DMS79 treated with DMSO at 0.1 percent for 48 hours (cell line): Measurements from ENCODE around the gene CCNY.

ENCODE experiments used
- DNase-seq: peaks from one replicate; lab custom pipeline; 2025; lab: John Stamatoyannopoulos, UW

The CCNY gene

DNA sequence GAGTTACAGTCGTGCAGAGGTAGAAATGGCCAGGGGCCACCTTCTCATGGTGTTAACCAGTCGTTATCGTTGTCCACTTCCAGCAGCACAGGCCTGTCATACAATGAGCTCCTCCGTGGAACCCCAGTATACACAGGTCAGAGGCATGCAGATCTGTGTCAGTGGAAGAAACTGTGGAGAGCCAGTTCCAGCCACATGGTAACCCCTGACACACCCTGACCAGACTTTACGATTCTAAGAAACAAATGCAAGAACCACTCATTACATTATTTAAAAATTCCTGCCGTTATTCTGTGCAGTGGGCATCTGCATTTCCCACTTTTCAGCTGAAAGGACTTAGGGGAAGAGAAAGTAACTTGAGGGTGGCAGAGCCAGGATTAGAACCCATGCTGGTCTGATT is 245.3 kb downstream of the CCNY start:
- no peak for DNase-seq

DNA sequence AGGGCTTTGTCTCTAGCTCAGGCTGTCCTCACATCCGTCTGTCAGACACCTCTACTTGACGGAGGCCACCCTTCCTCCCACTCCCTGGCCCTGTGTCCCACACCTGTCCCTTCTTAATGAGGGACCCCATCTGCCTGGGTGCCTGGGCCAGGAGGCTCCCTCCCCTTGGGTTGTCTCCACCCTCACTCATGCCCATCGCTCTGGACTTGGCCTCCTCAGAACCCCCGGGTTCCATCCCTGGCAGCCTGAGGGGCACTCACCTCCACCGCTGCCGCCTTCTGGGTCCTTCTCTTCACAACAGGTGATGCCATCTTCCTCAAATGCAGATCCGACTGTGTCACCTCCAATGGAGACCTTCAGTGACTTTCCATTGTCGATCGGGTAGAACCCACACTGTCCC is 248.6 kb downstream of the CCNY start:
- no peak for DNase-seq

DNA sequence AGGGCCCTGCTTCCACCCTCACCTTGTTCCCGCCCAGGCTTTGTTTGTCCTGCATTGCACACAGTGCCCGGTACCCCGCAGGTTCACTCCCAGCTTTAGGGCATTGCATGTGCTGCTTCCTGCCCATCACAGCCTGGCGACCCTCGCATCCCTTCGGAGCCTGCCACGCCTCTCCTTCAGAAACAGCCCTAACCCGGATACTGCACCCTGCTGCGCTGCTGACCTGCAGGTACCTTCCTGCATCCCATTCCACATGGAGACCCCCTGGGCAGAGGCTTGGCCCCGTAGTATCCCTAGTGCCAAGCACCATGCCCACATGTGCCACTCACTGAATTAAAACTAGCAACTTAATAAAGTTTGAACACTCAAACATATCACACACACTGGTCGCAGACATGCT is 249.0 kb downstream of the CCNY start:
- DNase-seq = no peak

DNA sequence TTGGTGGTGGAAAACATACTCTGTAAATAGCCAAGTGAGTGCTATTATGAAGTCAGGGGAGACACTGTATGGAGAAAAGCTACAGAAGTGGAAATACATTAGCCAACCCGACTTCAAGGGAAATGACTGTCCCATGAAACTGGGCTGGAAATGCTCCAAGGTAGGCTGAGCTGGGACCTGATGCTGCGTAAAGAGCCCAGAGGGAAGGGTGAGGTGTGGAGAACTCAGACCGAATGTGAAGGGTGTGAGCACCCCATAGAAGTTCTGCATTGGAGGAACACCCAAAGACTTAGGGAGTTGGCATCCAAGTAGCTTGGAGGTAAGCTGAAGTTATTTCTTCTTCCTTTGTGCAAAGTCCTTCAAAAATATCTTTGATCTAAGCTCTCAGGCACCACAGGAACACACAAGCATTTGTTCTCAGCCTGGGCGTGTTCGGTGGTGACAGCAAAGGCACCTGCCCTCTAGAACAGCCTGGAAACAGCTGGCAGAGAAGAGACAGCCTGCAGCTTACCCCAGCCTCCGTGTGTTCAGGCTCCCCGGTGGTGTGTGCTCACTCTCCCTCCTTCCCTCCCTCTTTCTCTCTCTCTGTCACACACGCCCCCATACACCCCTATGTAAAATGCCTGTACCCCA is 249.7 kb downstream of the CCNY start:
- DNase-seq = no peak

DNA sequence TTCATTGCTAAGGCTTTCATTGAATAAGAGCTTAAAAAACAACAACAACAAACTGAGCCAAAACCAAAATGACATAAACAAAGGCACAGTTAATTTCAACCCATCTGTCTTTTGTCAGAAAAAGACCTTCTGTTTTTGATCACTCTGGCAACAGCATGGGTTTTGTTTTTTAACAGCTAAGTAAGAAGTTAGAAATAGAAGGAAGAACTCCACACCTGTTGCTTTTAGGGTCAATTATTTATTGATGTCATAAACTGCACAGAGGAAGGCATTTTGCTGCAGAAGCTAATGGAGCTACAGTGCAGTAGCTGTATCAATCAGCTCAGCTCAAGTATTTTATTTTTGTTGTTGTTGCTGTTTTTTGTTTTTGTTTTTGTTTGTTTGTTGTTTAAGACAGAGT is 252.5 kb downstream of the CCNY start:
- no peak for DNase-seq

DNA sequence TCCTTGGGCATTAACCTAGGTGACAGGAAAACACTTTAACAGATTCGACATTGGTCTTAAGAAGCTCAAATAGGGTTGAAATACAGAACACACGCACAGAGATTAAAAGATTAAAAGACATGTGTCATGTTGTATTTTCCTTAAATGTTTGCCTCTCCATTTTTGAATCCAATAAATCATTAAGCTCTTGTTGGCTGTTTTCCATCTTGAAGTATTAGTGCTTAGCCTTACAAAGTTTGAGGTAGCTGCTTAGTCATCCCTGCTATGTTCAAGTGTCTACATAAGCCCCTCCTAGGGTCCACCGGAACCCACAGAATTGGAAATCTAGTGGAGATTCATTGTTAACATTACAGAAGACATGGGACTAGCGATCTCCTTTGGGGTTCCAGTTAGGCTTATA is 256.1 kb downstream of the CCNY start:
- DNase-seq = no peak

DNA sequence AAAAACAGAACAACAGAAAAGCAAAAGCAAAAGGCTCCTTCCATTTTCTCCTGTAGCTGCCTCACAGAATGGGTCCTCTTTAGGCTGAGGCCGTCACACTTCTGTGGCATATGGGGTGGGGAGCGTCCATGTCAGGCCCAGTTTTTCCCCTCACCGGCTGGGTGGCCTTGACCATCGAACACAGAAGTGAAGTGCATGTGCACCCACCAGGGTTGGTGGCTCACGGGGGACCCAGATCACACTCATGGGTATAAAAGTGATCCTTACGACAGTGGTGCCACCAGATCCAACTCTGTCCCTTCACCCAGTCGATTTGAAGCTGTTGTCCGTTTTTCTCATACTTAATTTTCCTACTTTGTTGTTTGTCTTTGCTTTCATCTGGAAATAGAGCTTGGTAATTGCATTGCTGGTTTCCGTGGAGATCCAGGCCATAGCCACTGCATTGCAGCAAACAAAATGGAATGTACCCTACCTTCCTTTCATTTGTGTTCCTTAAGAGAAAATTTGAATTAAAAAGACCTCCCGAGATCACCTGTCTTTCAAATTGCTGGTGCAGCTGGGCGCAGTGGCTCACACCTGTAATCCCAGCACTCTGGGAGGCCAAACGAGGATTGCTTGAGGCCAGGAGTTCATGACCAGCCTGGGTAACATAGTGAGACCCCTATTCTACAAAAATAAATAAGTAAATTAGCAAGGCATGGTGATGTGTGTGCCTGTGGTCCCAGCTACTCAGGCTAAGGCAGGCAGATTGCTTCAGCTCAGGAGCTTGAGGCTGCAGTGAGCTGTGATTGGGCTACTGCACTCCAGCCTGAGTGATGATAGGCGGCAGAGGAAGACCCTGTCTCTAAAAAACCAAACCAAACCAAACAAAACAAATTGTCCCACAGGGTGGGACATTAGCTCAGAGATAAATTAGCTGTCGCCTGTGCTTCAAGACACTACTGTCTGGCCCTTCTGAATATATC is 258.1 kb downstream of the CCNY start:
- DNase-seq = no peak

DNA sequence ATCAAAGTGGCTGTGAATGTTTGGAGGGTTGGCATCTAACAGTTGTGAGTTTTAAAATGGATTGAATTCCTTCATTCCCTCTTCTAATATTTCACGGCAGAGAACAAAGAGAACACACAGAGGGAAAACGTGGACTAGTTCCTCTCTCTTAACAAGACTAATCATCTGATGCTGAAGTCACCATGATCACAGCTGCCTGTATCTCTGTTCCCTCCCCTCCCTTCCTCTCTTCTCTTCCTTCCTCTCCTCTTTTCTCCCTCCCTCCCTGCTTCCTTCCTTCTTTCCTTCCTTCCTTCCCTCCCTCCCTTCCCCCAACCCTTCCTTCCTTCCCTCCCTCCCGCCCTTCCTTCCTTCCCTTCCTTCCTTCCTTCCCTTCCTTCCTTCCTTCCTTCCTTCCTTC is 258.8 kb downstream of the CCNY start:
- no peak for DNase-seq

DNA sequence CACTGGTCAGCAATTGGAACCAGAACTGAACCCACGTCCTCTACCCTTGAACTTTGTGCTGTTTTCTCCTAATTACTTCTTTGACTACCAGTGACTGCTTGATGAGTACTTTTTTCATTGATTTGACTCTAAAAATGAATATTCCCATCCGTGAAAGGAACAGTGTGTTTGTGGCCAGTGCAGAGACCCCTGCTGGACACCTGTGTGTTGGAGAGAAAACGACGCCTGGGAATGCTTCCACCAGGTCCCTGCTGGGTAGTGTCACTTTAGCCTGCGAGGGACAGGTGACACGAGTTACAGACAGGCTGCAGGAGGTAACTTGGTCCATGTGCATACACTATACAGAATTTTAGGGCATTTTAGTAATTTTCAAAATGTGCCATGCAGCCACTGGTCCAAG is 262.1 kb downstream of the CCNY start:
- no peak for DNase-seq

DNA sequence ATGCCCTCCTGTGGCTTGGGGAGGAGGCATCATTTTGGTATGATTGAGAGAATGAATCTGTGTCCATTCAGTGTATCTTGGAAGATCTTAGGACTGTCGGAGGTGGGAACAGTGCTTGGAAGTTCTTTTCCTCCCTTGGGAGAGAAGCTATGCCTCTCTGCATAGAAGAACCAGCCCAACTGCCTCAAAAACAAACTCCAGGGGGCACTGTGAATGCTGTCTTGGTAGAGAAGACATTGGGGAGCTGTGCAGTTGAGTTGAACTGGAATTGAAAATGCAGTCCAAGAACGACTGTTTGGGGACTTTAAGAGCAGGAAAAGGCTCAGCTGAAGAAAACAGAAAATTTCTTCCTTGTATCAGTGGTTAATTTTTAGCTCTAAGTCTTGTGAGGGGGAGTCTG is 263.9 kb downstream of the CCNY start:
- no peak for DNase-seq

DNA sequence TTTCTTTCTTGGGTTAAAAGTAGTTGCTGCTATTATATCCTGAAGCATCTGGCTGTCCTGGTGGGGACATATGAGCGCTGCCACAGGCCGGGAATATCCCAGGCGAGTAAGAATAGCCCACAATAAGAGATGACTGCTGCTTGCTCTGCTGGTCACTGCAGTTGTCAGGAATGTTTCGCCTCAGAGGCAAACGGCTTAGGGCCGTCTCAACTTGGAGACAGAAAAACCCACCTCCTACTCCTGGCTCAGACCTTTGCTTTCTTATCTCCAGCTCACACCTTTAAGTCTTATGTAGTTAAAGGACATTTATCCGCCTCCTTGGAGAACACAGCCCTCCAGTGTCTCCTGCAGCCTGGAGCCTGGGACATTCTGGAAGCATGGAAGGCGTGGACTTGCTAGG is 268.9 kb downstream of the CCNY start, which contains the start of gene GJD4:
Gene GJD4 (plus strand): TSS at position 151 of the 400 bp plus-strand sequence. CDS start 227 bp downstream, at position 378.
- no peak for DNase-seq

DNA sequence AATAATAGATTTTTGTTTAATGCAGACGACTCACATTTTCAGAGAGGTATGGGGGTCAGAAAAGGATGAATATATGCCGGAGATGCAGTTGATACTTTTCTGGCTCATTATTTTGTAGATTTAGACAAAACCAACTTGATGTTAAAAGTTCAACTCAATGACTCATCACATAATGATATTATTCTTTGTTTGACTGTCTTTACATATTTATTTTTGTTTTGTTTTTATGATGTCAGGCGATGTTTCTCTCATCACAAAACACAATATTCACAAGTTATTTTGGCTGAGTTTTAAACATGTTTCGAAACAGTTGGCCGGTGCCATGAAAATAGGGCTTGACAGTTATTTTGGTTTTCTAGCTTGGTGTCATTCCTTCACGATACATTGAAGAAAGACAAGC is 270.1 kb downstream of the CCNY start:
- DNase-seq = no peak

DNA sequence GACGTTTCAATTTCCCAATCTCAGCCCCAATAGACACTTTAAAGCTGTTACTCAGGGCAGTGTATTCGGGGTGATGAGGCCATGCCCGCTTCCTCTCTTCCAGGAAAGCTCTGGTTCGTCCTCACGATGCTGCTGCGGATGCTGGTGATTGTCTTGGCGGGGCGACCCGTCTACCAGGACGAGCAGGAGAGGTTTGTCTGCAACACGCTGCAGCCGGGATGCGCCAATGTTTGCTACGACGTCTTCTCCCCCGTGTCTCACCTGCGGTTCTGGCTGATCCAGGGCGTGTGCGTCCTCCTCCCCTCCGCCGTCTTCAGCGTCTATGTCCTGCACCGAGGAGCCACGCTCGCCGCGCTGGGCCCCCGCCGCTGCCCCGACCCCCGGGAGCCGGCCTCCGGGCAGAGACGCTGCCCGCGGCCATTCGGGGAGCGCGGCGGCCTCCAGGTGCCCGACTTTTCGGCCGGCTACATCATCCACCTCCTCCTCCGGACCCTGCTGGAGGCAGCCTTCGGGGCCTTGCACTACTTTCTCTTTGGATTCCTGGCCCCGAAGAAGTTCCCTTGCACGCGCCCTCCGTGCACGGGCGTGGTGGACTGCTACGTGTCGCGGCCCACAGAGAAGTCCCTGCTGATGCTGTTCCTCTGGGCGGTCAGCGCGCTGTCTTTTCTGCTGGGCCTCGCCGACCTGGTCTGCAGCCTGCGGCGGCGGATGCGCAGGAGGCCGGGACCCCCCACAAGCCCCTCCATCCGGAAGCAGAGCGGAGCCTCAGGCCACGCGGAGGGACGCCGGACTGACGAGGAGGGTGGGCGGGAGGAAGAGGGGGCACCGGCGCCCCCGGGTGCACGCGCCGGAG is 271.4 kb downstream of the CCNY start:
- no peak for DNase-seq

DNA sequence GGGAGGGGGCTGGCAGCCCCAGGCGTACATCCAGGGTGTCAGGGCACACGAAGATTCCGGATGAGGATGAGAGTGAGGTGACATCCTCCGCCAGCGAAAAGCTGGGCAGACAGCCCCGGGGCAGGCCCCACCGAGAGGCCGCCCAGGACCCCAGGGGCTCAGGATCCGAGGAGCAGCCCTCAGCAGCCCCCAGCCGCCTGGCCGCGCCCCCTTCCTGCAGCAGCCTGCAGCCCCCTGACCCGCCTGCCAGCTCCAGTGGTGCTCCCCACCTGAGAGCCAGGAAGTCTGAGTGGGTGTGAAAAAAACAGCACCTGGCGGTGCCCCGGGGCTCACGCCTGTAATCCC is 272.0 kb downstream of the CCNY start:
- DNase-seq = no peak

DNA sequence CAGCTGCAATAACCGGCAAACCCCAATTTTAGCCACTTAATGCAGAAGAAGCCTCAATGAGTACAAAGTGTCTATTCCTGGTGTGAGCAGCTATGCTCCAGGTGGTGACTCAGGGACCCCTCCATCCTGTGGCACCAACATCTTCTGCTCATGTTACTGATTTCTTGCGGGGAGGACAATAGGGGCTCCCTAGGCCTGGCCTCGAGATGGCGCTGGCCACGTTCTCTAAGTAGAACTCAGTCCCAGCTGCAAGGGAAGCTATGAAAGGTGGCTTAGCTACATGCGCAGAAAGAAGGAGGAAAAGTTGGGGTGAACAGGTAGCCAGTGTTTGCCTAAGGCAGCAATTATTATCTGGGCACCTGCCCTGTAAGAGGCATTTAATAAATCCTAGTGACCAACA is 275.4 kb downstream of the CCNY start:
- DNase-seq = no peak

DNA sequence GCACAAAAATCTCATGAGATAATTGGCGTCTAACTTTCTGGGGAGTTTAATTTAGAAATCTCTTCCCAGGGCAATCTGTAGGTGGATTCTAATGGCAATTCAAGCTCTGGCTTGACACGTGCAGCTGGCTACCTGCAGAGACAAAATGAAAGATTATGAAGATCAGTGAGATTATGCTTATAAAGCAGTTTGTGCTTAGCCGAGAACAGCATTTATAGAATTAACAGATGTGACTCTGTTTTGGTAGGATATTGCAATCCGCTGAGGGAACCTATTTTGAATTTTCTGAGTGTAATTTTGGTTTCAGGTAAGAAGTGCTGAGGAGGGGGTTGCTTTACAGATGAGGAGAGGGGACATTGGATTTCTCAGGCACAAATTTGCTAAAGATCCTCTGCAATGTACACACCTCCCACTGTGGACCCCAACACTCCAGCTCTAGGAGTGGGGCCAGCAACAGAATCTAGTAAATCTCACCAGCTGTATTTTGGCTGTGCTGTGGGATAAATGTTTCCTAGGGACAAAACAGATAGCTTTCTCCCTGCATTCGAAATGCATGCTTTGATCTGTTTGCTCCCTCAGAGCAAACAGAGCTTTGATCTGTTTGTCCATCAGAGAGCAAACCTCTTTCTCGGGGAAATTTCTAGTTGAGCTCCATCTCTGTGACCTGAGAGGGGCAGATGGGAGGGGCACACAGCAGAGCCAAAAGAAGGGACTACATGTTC is 276.2 kb downstream of the CCNY start:
- DNase-seq = no peak

DNA sequence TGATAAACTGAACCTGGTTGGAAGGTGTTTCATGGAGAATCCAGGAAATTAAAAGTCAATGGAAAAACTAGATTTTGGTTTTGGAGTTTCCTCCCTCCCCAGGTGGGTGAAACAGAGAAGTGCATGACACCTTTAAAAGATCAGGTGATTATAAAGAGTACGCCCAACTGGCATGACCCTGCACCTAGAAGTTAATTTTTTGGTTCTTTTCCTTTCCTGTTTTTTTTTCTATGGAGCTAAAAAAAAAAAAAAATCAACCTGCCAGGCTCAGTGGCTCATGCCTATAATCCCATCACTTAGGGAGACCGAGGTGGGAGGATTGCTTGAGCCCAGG is 276.8 kb downstream of the CCNY start:
- DNase-seq = no peak

DNA sequence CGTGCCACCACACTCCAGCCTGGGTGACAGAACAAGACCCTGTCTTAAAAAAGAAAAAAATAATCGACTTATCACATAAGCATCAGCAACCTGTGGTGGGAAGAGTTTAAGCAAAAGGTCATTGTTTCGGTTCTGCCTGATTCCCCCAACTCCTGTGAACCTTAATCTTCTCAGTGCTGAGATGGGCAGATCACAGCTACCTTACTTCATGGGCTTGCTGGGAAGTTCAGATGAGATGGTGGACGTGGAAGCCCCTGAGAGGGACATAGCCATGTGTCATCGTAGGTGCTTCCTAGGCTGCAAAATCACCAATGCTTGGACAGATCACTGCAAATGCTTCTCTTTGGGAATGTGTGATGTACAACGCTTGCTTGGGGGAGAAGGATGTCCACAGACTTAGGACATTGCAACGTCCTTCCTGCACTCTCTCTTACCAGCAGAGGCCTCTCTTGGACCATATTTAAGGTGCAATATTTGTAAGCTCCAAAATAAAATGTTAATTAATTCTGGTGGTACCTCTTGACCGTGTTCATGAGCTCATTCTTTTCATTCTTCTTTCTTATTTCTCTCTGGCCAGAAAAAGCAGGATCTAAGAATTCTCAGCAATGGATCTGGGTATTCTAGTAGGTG is 277.4 kb downstream of the CCNY start:
- no peak for DNase-seq

DNA sequence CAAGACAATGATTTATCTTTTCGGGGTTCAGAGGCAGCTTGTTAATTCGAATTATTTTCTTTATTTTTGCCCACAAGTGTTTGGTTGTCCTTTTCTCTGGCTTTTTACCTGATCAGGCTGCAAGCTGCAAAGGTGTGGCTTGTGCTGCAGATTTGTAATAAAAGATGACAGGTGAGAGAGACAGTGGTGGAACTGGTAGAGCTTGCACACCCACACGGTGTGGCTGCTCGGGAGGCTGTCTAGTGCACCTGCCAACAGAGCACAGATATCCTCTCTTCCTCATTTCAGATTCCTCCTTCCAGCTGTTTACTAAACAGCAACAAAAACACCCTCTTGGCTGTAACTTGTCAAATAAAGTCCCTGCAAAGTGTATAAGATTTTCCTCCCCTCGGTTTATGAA is 278.0 kb downstream of the CCNY start:
- no peak for DNase-seq
